ENCODE data around the gene FAM110D.

GRCh38 chr1:26210147-26210870 lies 51.4 kb downstream of the FAM110D start:
- no peak for TF ChIP-seq GATA3 (IDR thresholded peaks at IDR 0.05; ENCODE audit: low read depth, low read length)
- TF ChIP-seq GATA2 (IDR thresholded peaks at IDR 0.05; ENCODE audit: low read depth, low read length), result no peak
